ENCODE data around the gene POLRMT. TPM values are rescaled to one million over a fixed set of nuclear protein-coding genes. Genes with fewer than 3 reads are reported as not detected.

POLRMT gene
- total and polyA plus RNA-seq, 8 donors, result 18.5 to 196 (median 80.9) TPM

DNA sequence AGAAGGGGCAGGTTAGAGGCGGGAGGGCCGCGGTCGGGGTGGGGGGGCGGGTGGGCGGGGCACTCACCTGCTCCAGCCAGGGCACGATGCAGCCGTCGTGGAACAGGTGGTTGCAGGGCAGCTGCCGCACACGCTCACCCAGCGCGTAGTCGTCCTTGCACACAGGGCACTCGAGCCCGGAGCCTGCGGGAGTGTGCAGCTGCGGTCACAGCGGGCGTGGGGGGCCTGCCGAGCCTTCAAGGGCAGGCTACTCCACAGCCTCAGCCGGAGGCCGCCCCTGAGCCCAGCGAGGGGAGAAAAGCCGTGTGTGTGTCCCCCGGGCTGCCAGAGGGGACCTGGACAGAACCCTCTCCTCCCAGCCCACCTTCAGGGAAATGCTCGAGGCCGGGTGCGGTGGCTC lies 15.0 kb upstream of the POLRMT start:
- DNase-seq, result no peak
- intact Hi-C loops (cut with DNase I; ENCODE audit: low total_unique reads), result no loop called here
- peaks cover 66 to 94% (median 90%) of the 10 kb centered on the region in 4 donors for H3K36me3 ChIP-seq

DNA sequence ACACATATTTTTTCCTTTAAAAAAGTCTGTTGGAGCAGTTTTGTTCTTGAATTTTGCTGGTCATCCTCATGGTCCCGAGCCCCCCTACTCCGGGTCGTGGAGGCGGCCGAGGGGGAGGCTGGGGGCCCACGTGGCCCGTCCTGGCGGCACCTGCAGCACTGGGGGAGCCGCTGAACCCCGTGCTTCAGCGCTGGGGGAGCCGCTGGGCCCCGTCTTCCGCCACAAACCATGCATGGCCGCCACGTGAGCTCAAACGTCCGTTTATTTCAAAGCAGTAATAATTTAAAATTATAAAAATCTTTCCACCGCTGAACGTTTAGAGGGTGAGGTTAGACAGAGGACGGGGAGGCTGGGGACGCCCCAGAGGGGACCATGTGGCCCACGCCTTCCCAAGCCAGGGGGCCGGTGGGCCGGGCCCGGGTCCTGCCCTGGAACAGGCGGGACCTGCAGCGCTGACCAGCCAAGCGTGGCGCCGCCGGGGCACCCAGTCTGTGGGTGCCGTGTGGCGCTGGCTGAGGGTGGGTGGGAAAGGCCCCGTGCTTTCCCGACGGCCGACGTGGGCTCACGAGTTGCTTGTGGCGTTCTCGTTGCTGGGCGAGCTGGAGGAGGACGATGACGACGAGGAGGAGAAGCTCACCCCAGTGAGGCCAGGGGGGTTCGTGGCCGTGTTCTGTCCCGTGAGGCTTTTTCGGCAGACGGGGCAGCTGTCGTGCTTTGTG lies 14.4 kb upstream of the POLRMT start:
- TF ChIP-seq, protein P1, sequence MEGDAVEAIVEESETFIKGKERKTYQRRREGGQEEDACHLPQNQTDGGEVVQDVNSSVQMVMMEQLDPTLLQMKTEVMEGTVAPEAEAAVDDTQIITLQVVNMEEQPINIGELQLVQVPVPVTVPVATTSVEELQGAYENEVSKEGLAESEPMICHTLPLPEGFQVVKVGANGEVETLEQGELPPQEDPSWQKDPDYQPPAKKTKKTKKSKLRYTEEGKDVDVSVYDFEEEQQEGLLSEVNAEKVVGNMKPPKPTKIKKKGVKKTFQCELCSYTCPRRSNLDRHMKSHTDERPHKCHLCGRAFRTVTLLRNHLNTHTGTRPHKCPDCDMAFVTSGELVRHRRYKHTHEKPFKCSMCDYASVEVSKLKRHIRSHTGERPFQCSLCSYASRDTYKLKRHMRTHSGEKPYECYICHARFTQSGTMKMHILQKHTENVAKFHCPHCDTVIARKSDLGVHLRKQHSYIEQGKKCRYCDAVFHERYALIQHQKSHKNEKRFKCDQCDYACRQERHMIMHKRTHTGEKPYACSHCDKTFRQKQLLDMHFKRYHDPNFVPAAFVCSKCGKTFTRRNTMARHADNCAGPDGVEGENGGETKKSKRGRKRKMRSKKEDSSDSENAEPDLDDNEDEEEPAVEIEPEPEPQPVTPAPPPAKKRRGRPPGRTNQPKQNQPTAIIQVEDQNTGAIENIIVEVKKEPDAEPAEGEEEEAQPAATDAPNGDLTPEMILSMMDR (IDR thresholded peaks at IDR 0.05), result no peak
- TF ChIP-seq POLR2AphosphoS5 (IDR thresholded peaks at IDR 0.05), result no peak
- no peak for TF ChIP-seq POLR2A (IDR thresholded peaks at IDR 0.05)
- no peak for TF ChIP-seq EP300 (IDR thresholded peaks at IDR 0.05)
- Histone ChIP-seq H3K27ac (no peak overlapping the region), H3K4me3 (no peak overlapping the region), H3K9me3 (no peaks in the 10 kb centered on the region), H3K27me3 (no peaks in the 10 kb centered on the region), H3K36me3 (peaks cover 63 to 88% (median 85%) of the 10 kb centered on the region in 4 donors), H3K4me1 (no peaks in the 10 kb centered on the region)
- no peak for DNase-seq
- intact Hi-C loops (cut with DNase I; ENCODE audit: low total_unique reads), result no loop called here
- WGBS, 5 donors, result 91 to 94% (median 93%) methylated on average over 39 to 52 of the region's 52 CpGs

More for the DNA sequence above, 15.0 kb upstream of the POLRMT start:
- TF ChIP-seq POLR2AphosphoS5 (IDR thresholded peaks at IDR 0.05) (no peak), POLR2A (IDR thresholded peaks at IDR 0.05) (no peak), EP300 (IDR thresholded peaks at IDR 0.05) (no peak)
- TF ChIP-seq, protein P1 (IDR thresholded peaks at IDR 0.05), result no peak
- Histone ChIP-seq H3K27ac (no peak overlapping the region), H3K4me1 (peaks cover 0 to 2% (median 0%) of the 10 kb centered on the region in 4 donors), H3K27me3 (no peaks in the 10 kb centered on the region), H3K4me3 (no peak overlapping the region), H3K9me3 (no peaks in the 10 kb centered on the region)
- WGBS, 5 donors, result 85 to 92% (median 90%) methylated on average over 13 to 29 of the region's 29 CpGs

DNA sequence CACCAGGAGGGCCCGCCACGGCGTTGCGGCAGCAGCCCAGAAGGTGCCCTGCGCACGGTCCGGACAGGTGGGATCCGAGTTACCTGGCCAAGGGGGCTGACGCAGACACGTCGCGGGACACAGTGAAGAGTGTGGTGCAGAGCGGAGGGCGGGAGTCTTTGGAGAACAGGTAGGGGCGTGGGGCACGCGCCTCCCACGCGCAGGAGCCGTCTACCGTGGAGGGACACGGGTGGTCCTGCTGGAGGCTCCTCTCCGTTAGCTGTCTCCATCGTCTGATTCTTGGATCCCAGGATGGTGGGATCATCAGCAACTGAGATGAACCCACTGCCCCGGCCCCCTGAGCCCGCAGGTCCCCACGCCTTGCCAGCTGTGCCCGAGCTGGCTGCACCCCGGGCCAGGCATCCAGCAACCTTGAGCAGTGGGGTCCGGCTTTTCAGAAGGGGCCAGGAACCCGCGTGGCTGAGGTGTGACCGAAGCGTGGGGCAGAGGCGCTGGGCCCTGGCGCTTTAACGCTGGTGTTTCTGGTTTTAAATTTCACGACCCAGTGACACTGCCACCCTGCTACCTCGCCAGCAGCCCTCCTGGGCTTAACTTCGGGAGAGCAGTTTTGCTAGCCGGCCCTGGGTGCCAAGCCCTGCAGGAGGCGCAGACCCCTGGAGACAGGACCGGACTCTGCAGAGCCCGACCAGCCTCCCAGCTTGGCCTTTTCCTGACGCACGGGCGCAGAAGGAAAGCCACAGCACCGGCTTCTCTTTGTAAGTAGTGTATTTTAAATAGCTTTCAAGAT lies 13.6 kb upstream of the POLRMT start:
- Histone ChIP-seq H3K9me3 (no peaks in the 10 kb centered on the region), H3K36me3 (peaks cover 56 to 81% (median 77%) of the 10 kb centered on the region in 4 donors), H3K4me1 (no peaks in the 10 kb centered on the region), H3K27me3 (no peaks in the 10 kb centered on the region), H3K27ac (no peak overlapping the region), H3K4me3 (no peak overlapping the region)
- WGBS, 5 donors, result 90 to 95% (median 93%) methylated on average over 44 to 48 of the region's 48 CpGs
- DNase-seq, result no peak
- intact Hi-C loops (cut with DNase I; ENCODE audit: low total_unique reads), result no loop called here
- TF ChIP-seq, protein P1 (IDR thresholded peaks at IDR 0.05), result no peak
- TF ChIP-seq POLR2A (IDR thresholded peaks at IDR 0.05) (no peak), EP300 (IDR thresholded peaks at IDR 0.05) (no peak), POLR2AphosphoS5 (IDR thresholded peaks at IDR 0.05) (no peak)

DNA sequence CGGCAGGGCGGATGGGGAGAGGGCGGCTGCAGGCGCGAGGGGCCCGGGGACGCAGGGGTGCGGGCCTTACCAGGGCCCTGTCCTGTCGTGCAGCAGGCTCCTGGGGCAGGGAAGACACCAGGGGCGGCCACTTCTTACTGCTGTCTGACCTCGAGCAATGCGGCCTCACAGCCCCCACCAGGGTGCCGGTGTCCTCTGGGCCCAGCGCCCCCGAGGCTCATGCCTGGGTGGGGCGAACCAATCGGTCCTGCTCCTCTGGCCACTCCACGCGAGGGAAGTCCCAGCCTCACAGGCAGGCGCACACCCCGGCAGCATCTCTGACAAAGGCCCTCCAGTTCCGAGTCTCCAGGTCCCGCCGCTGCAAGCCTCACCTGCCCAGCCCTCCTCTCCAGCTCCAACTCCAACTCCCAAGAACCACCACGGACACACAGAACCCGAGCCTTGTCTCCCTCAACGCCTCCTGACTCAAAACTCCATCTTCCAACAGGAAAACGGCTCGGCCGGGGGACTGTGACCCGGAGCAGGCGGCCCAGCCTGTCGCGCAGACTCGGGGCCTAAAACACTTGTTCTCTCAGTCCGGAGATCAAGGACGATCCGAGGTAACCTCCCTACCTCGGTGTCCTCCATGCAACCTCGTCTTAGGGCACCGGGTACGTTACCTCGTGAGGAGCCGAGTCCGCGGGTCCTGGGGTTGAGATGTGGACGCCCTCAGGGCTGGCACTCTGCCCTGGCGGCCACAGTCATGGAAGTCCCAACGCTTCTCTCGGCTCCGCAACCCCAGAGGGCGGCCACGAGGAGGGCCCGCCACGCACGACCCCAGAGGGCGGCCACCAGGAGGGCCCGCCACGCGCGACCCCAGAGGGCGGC lies 12.8 kb upstream of the POLRMT start:
- H3K4me3 ChIP-seq, result no peak overlapping the region
- H3K27ac ChIP-seq, result no peak overlapping the region
- TF ChIP-seq, protein P1 (IDR thresholded peaks at IDR 0.05), result no peak
- TF ChIP-seq POLR2AphosphoS5 (IDR thresholded peaks at IDR 0.05) (no peak), EP300 (IDR thresholded peaks at IDR 0.05) (no peak), POLR2A (IDR thresholded peaks at IDR 0.05) (no peak)
- no peaks in the 10 kb centered on the region for H3K27me3 ChIP-seq
- H3K36me3 ChIP-seq, result peaks cover 48 to 73% (median 69%) of the 10 kb centered on the region in 4 donors
- WGBS, 5 donors, result 89 to 94% (median 93%) methylated on average over 44 to 62 of the region's 62 CpGs
- no peak for DNase-seq
- intact Hi-C loops (cut with DNase I; ENCODE audit: low total_unique reads), result no loop called here
- H3K4me1 ChIP-seq, result no peaks in the 10 kb centered on the region
- H3K9me3 ChIP-seq, result no peaks in the 10 kb centered on the region

Data from stomach (tissue), 9 donors.